MM.1S (cell line): ENCODE data around the gene SDK1.

Experiments used
- EZH2 ChIP-seq: fragments of 300-600 bp; sonication (generic); optimal IDR thresholded peaks from 2 replicates; pipeline ENCODE3; 2017; ENCODE audit warnings: low read depth, mild to moderate bottlenecking, antibody characterized with exemption, low read length, mixed read lengths
- TF ChIP-seq, protein P1 (sequence below): fragments of 300-600 bp; sonication (generic); IDR thresholded peaks from 2 replicates; pipeline ENCODE4 v1.5.1; 2016; ENCODE audit warnings: antibody characterized with exemption, low read length, mixed read lengths

DNA sequence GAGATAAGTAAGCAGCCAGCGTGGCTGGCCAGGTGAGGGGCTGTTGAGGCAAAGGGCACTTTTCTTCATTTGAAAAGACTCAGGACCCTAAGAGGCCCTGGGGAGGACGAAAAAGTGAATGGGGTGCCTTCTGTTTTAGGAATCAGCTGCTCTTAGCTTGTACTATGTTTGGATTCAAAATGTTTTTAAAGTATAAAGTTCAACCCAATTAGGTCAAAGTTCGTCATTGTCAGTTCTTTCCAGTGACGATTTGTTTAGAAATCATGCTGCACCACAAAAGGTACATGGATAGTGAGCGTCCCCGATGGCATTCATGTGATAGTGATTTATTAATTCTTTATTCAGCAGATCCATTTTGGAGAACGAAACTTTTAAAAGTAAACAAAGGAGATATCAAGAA lies 338.2 kb downstream of the SDK1 start:
- TF ChIP-seq, protein P1, sequence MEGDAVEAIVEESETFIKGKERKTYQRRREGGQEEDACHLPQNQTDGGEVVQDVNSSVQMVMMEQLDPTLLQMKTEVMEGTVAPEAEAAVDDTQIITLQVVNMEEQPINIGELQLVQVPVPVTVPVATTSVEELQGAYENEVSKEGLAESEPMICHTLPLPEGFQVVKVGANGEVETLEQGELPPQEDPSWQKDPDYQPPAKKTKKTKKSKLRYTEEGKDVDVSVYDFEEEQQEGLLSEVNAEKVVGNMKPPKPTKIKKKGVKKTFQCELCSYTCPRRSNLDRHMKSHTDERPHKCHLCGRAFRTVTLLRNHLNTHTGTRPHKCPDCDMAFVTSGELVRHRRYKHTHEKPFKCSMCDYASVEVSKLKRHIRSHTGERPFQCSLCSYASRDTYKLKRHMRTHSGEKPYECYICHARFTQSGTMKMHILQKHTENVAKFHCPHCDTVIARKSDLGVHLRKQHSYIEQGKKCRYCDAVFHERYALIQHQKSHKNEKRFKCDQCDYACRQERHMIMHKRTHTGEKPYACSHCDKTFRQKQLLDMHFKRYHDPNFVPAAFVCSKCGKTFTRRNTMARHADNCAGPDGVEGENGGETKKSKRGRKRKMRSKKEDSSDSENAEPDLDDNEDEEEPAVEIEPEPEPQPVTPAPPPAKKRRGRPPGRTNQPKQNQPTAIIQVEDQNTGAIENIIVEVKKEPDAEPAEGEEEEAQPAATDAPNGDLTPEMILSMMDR = no peak
- no peak for TF ChIP-seq EZH2
